Measurements from ENCODE around the gene RCL1.
"Not testable (repeated sequence)": the region's sequence is repeated elsewhere in the genome, so short reads cannot be mapped to it uniquely, and the experiment has no call there.

RCL1 gene

DNA sequence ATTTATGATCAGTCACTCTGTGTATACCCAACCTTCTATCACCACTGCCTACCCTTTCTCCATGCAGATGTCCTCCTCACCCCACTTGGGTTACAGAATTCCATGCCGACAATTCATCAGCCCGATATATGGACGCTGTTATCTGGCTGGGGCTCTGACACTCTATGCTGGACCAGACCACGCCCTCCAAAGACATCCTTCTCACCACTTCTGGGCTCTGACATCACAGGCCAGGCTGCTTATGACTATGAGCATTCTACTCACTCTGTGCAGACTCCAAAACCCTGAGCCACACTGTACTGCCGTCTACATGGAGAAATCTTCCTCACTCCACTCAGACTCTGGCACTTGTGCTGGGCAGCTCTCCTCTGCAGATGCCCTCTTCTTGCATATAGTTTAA lies 44.1 kb upstream of the RCL1 start:
- H4K20me1 ChIP-seq (ENCODE audit: insufficient read depth, low read length), result no peaks in the 10 kb centered on the region
- H3K36me3 ChIP-seq (ENCODE audit: insufficient read depth, low read length), result no peaks in the 10 kb centered on the region
- no peak overlapping the region for H3K27ac ChIP-seq (ENCODE audit: low read length)
- no peak overlapping the region for H3K4me2 ChIP-seq (ENCODE audit: insufficient read depth, low read length)
- no peak overlapping the region for H3K9ac ChIP-seq (ENCODE audit: low read depth, low read length)
- TF ChIP-seq EZH2 (IDR thresholded peaks at IDR 0.05; ENCODE audit: borderline replicate concordance, low read depth, low read length, severe bottlenecking), result no peak
- TF ChIP-seq, protein P1, sequence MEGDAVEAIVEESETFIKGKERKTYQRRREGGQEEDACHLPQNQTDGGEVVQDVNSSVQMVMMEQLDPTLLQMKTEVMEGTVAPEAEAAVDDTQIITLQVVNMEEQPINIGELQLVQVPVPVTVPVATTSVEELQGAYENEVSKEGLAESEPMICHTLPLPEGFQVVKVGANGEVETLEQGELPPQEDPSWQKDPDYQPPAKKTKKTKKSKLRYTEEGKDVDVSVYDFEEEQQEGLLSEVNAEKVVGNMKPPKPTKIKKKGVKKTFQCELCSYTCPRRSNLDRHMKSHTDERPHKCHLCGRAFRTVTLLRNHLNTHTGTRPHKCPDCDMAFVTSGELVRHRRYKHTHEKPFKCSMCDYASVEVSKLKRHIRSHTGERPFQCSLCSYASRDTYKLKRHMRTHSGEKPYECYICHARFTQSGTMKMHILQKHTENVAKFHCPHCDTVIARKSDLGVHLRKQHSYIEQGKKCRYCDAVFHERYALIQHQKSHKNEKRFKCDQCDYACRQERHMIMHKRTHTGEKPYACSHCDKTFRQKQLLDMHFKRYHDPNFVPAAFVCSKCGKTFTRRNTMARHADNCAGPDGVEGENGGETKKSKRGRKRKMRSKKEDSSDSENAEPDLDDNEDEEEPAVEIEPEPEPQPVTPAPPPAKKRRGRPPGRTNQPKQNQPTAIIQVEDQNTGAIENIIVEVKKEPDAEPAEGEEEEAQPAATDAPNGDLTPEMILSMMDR (IDR thresholded peaks at IDR 0.05; ENCODE audit: borderline replicate concordance, extremely low read depth, low read length, poor library complexity, severe bottlenecking), result no peak
- no peak overlapping the region for H2AFZ ChIP-seq (ENCODE audit: low read depth, low read length)
- ATAC-seq (ENCODE audit: insufficient read depth, low read depth) (no peak), DNase-seq (no peak)
- H3K27me3 ChIP-seq (ENCODE audit: insufficient read depth, low read length, poor library complexity), result no peaks in the 10 kb centered on the region
- no peaks in the 10 kb centered on the region for H3K79me2 ChIP-seq (ENCODE audit: insufficient read depth, low read length)
- no peak overlapping the region for H3K4me3 ChIP-seq (ENCODE audit: low read depth in 1 of 2, low read length in 2 of 2)
- H3K4me1 ChIP-seq (ENCODE audit: insufficient read depth, low read length), result no peaks in the 10 kb centered on the region
- no peaks in the 10 kb centered on the region for H3K9me3 ChIP-seq (ENCODE audit: insufficient read depth, low read length, severe bottlenecking)

DNA sequence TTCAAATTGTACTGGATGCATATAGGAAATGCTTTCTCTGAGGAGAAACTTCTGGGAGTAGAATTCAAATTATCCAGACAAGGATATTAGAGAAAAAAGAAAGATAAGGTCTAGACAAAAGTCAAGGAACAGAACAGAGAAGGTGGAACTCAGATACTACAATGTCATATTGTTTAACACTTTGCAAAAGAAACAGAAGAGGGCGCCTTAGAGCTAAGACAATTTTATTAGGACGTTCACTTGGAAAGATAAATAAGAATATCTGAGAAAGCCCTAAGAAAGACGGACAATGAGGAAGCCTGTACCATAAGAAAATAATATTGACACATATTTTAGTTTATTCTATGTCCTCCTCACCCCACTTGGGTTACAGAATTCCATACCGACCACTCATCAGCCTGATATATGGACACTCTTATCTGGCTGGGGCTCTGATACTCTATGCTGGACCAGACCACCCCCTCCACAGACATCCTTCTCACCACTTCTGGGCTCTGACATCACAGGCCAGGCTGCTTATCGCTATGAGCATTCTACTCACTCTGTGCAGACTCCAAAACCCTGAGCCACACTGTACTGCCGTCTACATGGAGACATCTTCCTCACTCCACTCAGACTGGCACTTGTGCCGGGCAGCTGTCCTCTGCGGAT lies 42.6 kb upstream of the RCL1 start:
- H3K9ac ChIP-seq (ENCODE audit: low read depth, low read length), result no peak overlapping the region
- no peak overlapping the region for H3K4me2 ChIP-seq (ENCODE audit: insufficient read depth, low read length)
- no peaks in the 10 kb centered on the region for H3K4me1 ChIP-seq (ENCODE audit: insufficient read depth, low read length)
- H3K4me3 ChIP-seq (ENCODE audit: low read depth in 1 of 2, low read length in 2 of 2), result no peak overlapping the region
- DNase-seq, result no peak
- no peak overlapping the region for H3K27ac ChIP-seq (ENCODE audit: low read length)
- ATAC-seq (ENCODE audit: insufficient read depth, low read depth), result peak; percentile 66
- TF ChIP-seq EZH2 (IDR thresholded peaks at IDR 0.05; ENCODE audit: borderline replicate concordance, low read depth, low read length, severe bottlenecking), result no peak
- TF ChIP-seq, protein P1 (IDR thresholded peaks at IDR 0.05; ENCODE audit: borderline replicate concordance, extremely low read depth, low read length, poor library complexity, severe bottlenecking), result peak; percentile 70
- no peaks in the 10 kb centered on the region for H3K9me3 ChIP-seq (ENCODE audit: insufficient read depth, low read length, severe bottlenecking)
- no peaks in the 10 kb centered on the region for H4K20me1 ChIP-seq (ENCODE audit: insufficient read depth, low read length)
- H3K79me2 ChIP-seq (ENCODE audit: insufficient read depth, low read length), result no peaks in the 10 kb centered on the region
- no peaks in the 10 kb centered on the region for H3K27me3 ChIP-seq (ENCODE audit: insufficient read depth, low read length, poor library complexity)
- no peaks in the 10 kb centered on the region for H3K36me3 ChIP-seq (ENCODE audit: insufficient read depth, low read length)
- H2AFZ ChIP-seq (ENCODE audit: low read depth, low read length), result no peak overlapping the region

DNA sequence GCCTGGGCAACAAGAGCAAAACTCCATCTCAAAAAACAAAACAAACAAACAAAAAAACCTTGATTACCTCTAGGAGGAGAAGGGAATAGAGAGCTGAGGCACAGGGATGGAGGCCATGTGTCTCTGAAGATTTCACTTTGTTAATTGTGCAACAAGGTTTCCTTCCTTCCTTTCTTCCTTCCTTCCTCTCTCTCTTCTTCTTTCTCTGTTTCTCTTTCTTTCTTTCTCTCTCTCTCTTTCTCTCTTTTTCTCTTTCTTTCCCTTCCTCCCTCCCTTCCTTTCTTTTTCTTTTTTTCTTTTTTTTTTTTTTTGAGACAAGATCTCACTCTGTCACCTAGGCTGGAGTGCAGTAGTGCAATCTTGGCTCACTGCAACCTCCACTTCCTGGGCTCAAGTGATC lies 38.2 kb upstream of the RCL1 start:
- not testable (repeated sequence) for H4K20me1 ChIP-seq (ENCODE audit: insufficient read depth, low read length); H3K27me3 ChIP-seq (ENCODE audit: insufficient read depth, low read length, poor library complexity); H2AFZ ChIP-seq (ENCODE audit: low read depth, low read length); H3K36me3 ChIP-seq (ENCODE audit: insufficient read depth, low read length); H3K79me2 ChIP-seq (ENCODE audit: insufficient read depth, low read length); H3K9ac ChIP-seq (ENCODE audit: low read depth, low read length); H3K4me1 ChIP-seq (ENCODE audit: insufficient read depth, low read length); ATAC-seq (ENCODE audit: insufficient read depth, low read depth); H3K4me3 ChIP-seq (ENCODE audit: low read depth in 1 of 2, low read length in 2 of 2); H3K4me2 ChIP-seq (ENCODE audit: insufficient read depth, low read length); H3K9me3 ChIP-seq (ENCODE audit: insufficient read depth, low read length, severe bottlenecking); DNase-seq; H3K27ac ChIP-seq (ENCODE audit: low read length)

DNA sequence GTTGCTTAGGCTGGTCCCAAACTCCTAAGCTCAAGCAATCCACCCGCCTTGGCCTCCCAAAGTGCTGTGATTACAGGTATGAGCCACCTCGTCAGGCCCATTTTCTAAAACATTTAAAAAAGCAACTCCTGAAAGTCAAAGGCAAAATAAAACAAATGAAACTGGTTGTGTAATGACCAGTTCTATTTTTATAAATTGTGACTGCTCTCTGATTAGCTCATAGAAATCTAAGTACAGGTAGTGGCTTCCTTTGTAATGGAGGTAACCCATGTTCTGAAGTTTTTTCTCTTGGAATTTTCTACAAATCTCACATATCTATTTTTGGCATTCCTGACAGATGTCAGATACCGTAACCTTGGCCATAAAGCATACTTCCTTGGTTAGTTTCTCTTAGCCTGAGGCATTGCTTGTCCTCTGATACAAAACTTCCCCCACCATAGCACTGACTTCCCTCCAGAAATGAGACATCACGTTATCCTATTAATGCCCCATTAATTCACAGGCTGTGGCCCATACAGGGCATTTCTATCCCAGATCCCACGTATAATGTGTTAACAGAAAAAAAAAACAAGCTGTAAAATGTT lies 37.6 kb upstream of the RCL1 start:
- H2AFZ ChIP-seq (ENCODE audit: low read depth, low read length), result no peak overlapping the region
- H4K20me1 ChIP-seq (ENCODE audit: insufficient read depth, low read length), result no peaks in the 10 kb centered on the region

More for the DNA sequence above, 37.6 kb upstream of the RCL1 start:
- no peak overlapping the region for H3K9ac ChIP-seq (ENCODE audit: low read depth, low read length)
- DNase-seq (no peak), ATAC-seq (ENCODE audit: insufficient read depth, low read depth) (no peak)
- H3K4me3 ChIP-seq (ENCODE audit: low read depth in 1 of 2, low read length in 2 of 2), result no peak overlapping the region
- H3K27ac ChIP-seq (ENCODE audit: low read length), result no peak overlapping the region
- peaks cover 5% of the 10 kb centered on the region; the same call in 1 of the 2 replicates for H3K4me1 ChIP-seq (ENCODE audit: insufficient read depth, low read length)
- no peaks in the 10 kb centered on the region for H3K79me2 ChIP-seq (ENCODE audit: insufficient read depth, low read length)
- no peak overlapping the region for H3K4me2 ChIP-seq (ENCODE audit: insufficient read depth, low read length)
- no peaks in the 10 kb centered on the region for H3K9me3 ChIP-seq (ENCODE audit: insufficient read depth, low read length, severe bottlenecking)
- TF ChIP-seq, protein P1 (IDR thresholded peaks at IDR 0.05; ENCODE audit: borderline replicate concordance, extremely low read depth, low read length, poor library complexity, severe bottlenecking), result no peak
- TF ChIP-seq EZH2 (IDR thresholded peaks at IDR 0.05; ENCODE audit: borderline replicate concordance, low read depth, low read length, severe bottlenecking), result no peak
- no peaks in the 10 kb centered on the region for H3K36me3 ChIP-seq (ENCODE audit: insufficient read depth, low read length)
- H3K27me3 ChIP-seq (ENCODE audit: insufficient read depth, low read length, poor library complexity), result no peaks in the 10 kb centered on the region

All from DND-41 (cell line).